22Rv1 (cell line): ENCODE measurements around the gene FOXJ2.

ENCODE experiments used
- CTCF ChIP-seq: fragments of 450-650 bp; IDR thresholded peaks from 2 replicates; pipeline ENCODE4 v1.5.1; 2017; ENCODE audit warnings: mild to moderate bottlenecking
- ZFX ChIP-seq: fragments of 450-650 bp; IDR thresholded peaks from 2 replicates; pipeline ENCODE4 v1.6.1; 2017; ENCODE audit warnings: antibody characterized with exemption, borderline replicate concordance

- TF ChIP-seq CTCF (peak; percentile 74), ZFX (no peak)
Measured at GRCh38 chr12:8078398-8078797, 45.9 kb downstream of the FOXJ2 start.
